Retina (tissue), 1 donor: ENCODE measurements around the gene UMOD.

Experiments
- DNase-seq: peaks from one replicate; pipeline ENCODE4 v3.0.0-alpha.2; 2016

UMOD gene

DNA sequence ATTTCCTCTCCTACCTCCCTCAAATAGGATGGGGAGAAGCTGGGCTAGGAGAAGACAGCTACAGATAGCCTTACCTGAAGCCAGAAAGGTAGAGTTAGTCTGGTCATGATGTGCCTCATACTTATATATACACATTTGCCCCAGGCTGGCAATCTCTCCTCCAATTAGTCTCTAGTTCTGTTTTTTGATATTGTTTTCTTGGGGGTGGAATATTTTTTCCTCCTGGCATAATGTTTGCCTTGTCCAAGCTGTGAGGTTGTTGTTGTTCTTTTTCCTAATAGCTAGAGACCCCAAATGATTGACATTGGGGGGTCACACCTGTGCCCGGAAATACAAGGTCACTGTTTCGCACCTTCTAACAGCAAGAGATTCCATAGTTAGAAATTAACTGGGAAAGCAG is at the start of gene UMOD:
Gene UMOD (minus strand): TSS at position 101 of the 400 bp plus-strand sequence. CDS start 1,978 bp downstream, outside the sequence.
- DNase-seq = no peak

DNA sequence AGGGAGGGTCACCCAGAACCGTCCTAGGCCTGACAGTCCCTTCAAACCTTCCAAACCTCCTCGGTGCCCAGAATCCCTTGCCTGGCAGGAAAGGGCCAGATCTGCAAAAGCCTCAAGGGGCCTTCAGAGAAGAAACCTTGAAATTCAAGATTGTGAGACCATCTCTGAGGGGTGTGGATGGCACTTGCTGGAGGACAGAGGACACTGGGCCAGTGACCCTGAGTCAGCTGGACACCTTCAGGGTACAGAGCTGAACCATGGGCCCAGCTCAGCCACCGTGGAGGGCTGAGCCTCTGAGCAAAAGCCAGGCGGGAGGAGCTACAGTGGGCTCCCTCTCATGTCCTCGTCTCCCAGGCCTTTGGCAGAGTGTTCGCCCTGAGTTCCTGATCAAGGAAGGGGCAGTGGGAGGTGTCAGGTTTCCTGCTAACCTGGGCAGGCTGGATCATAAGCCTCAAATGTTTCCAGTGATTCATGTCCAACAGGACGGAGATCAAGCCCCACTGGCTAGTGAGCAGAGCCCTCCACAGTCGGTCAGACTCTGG is 49.0 kb upstream of the UMOD start:
- DNase-seq = no peak

DNA sequence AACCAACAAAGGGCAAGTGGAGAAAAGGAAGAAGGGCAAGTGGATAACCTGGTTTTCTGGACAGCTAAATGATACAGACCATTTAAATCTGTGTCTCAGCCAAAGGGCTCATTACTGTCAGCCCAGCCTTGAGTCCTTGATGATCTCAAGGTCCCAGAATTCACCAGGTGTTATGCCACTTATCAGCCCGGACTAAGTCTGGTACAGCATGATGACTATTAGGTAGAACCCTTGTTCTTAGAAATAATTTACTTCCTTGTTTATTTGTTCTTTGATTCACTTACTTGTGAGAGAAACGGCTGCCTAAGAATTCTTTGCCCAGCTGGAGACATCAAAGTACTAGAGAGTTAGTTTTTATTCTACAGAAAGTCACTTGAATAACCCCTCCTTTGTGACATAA is 48.6 kb upstream of the UMOD start:
- no peak for DNase-seq

DNA sequence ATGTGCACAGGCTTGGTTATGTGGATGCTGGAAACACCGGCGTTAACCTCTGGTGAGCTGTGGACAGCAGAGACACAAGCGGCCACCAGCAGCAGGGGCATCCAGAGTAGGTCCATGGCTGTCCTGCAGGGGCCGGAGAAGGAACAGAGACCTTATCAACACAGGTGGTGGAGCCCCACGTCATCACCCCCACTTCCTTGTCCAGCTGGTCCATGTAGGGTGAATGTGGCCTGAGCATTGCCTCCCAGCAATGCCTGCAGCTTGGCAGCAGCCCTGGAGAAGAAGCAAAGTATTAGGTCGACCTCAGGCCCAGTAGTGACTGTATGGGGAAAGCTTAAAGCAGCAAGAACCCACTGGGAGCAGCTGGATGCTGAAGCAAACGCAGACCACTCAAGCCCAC is 46.7 kb upstream of the UMOD start:
- no peak for DNase-seq

DNA sequence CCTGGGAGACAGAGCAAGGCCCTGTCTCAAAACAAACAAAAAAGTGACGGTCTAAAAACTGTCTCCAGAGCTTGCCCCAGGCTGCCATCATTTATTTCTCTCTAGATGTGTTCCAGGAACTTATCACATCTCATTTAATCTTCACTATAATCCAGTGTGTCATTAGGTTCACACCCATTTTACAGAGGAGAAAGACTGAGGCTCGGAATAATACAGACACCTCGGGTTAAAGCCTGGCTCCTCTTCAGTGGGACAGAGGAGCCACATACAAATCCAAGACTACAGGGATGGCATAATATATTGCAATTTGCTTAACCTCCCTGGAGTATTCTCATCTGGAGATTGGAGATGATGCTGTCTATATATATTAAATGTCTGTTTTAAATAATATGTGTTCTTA is 46.1 kb upstream of the UMOD start:
- DNase-seq = no peak

DNA sequence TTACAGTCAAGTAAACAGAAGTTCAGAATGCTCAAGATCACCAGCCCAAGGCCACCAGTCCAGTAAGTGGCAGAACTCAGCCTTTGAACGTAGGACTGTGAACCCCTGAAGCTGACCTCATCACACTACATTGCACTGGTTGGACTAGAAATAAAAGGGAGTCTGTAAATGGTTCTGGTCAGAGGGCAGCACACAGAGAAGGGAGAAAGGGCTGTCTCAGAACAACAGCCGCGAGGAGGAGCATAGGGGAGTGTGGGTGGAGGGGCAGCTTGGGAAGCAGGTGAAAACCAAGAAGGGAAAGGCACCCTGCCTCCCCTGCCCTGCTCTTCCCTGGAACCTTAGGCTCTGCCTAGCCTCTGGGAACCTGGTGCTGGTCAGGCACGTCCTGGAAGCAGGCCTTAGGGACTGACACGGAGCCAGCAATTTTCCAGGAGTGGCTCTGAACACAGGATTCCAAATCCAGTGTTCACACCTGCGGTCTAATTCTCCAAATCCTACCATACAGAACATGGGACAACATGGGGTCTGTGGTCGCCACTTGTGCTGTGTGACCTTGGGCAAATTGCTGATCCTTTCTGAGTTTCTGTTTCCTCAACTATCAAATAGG is 45.1 kb upstream of the UMOD start:
- DNase-seq = no peak

DNA sequence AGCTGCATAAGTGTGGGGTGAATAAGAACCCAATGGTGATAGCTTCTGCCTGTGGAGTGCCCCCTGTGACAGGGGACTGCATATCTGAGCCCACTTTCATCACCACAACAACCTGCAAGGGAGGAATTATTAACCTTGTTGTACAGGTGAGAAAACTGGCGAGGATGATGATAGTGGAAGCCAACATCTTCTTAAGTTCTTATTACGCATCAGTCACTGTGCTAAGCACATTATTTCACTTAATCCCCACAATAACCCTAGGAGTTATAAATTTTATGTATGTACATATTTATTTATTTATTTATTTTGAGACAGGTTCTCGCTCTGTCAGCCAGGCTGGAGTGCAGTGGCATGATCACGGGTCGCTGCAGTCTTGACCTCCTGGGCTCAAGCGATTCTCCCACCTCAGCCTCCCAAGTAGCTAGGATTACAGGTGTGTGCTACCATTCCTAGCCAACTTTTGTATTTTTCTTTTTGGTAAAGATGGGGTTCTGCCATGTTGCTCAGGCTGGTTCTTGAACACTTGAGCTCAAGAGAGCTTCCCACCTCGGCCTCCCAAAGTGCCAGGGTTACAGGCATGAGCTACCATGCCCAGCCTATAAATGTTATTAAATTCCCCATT is 44.4 kb upstream of the UMOD start:
- no peak for DNase-seq

DNA sequence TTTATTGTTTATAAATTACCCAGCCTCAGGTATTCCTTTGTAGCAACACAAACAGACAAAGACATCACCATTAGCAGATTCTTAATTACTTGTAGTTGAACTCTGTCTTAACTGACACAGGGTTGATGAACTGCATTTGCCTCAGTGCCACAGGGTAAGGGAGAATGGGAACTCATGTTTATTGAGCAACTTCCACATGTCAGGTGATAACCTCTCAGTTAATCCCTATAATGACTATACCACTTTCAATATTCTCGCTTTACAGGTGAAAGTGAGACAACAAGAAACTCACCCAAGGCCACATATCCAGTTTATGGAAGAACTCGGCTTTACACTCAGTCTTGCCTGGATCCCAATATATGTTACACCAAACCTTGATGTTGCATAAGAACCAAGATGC is 43.4 kb upstream of the UMOD start:
- no peak for DNase-seq

DNA sequence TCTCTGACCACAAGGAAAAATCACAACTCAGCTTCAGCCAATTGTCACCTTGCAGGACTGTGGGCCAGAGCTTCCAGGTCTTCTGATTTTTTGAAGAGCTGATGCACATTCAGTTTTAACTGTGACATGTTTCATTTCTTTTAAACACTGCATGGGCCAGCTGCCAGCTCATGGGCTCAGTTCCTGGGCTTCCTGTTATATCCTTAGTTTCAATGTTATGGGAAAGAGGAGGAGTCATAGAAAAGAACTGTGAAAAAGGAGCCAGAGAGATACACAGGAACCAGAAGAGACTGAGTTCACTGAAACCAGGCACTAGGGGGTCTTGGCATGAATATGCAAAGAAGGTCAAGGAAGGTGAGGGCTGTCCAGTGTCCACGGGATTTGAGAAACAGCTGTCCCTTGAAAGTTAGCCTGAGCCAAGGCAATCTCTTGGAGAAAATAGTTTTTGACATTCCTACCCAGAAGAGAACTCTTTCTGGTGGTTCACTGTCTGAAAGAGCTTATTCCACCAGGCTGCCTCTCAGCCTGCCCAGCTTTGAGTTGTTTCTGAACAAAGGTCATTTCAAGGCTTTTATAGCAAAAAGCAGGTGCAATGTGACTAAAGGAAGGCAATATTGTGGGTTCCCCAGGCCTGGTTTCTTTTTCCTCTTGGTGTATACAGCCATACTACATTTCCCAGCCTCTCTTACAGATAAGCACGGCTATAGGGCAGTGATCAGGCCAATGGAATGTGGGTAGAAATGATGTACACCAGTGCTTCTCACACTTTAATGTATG is 41.5 kb upstream of the UMOD start:
- peak; percentile 20 for DNase-seq

DNA sequence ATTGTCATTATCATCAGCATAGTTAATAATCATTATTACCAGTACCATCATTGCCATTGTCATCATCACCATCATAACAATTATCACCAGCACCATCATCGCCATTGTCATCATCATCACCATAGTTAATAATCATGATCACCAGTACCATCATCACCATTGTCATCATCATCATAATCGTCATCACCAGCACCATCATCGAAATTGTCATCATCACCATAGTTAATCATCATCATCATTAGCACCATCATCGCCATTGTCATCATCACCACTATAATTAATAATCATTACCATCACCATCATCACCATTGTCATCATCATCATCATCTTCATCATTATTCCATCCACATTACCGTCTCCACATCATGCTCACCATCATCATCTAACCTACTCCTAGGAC is 38.5 kb upstream of the UMOD start:
- no peak for DNase-seq

DNA sequence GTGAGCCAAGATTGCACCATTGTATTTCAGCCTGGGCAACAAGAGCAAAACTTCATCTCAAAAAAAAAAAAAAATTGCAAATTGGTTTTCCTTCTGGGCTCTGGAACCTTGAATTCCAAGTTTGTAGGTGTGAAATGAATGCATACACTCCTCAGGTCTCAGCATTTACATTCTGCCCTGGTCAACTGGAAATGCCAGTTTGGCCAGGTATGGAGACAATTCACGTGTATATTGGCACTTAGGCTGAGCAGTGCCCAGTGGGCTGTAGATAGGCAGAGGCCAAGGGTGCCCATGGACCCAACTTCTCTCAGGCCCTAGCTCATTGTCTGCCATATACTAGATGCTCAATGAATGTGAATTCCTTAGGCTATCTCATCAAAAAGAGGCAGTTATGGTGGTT is 36.3 kb upstream of the UMOD start:
- no peak for DNase-seq

DNA sequence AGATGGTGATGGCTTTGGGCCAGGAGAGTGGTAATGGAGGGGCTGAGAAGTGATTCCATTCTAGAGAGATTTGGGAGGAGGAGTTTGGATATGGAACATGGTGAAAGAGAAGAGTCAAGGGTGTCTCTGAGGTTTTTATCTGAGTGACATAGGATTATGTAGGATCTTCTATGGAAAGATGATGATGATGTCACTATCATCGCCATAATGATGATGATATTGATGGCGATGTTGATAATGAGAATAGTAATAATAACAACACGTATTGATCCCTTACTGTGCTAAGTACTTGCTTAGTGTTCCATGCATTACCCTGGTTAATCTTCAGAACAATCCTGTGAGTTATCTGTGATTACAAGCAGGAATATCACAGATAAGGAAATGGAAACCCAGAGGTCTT is 35.5 kb upstream of the UMOD start:
- no peak for DNase-seq

DNA sequence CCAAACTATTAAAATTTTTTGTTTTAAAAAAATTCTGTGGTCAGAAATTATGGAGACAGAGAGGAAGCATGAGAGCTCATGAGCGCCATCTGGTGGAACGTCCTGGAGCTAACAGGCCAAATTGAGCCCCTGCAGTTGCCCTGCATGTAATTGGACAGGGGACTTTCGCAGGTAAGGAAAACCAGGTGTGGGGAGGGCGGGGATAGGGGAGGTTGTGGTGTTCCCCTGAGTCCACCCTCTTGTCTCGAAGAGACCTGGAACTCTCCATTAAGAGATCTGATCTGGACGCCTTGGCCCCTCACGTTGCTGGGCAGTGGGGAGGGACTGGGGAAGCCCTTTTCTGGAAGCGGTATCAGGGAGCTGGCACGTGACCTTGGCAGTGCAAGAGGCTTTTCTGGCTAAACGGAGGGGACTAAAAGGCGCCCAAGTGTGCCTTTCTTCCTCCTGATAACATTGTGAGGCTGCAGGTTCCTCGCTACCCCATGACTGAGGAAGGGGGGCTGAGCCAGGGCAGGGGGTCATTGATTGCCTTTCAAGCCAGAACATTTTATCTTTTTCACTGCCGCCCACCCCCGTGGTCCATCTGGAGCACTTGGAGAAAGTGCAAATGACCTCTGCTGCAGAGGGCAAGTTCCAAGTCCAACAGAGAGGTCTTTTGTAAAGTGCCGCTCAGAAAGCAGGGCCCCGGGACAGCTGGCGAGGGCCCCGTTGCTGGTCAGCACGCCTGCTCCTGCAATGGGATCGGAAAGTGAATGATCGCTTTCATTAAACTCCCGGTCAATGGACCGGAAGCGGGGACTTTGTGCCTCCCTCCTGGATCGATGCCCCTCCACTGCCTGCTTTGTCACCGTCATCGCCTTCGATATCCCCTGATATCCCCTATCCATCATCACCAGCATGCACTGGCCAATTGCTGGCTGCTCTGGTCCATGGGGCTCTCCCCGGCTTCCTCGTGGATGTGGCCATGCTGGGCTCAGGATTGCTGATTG is 33.6 kb upstream of the UMOD start:
- peak; percentile 78 for DNase-seq

DNA sequence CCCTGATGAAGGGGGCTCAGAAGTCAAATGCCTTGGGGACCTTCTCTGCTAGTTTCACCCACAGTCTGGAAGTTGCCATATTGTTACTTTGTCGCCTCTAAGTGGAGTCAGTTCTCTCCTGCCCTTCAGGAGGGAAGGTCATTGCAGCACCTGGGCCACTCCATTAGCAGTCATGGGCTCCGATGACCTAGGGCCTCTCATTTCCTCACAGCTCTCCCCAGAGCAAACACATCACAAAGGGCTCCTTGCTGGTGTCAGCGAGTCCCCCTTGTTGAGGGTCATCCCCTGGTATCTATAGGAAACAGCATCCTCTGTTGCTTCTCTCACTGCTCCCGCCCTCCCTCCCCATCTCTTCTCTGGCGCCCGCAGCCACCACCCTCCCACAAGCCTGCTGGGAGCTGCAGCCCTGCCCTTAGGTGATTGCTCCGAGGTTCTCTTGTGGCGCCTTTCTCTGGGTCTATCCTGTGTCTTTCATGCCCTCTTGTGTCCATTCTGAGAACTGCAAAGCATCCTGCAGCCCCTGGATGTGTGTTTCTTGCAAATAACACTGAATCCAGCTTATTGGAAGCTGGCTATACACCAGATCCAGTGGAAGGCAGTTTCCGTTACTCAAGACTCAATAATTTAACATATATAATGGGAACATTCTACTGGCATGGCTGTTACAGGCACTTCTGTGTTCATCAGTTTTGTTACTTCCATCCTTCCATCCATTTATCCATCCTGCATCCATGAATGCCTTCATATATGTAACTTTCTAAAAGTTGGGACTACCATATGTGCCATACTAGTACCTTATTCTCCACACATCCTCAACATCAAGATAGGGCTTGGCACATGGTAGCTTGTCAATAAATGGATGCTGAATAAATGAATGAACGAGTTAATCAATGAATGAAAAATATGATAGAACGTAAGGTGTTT is 30.9 kb upstream of the UMOD start:
- peak; percentile 83 for DNase-seq

DNA sequence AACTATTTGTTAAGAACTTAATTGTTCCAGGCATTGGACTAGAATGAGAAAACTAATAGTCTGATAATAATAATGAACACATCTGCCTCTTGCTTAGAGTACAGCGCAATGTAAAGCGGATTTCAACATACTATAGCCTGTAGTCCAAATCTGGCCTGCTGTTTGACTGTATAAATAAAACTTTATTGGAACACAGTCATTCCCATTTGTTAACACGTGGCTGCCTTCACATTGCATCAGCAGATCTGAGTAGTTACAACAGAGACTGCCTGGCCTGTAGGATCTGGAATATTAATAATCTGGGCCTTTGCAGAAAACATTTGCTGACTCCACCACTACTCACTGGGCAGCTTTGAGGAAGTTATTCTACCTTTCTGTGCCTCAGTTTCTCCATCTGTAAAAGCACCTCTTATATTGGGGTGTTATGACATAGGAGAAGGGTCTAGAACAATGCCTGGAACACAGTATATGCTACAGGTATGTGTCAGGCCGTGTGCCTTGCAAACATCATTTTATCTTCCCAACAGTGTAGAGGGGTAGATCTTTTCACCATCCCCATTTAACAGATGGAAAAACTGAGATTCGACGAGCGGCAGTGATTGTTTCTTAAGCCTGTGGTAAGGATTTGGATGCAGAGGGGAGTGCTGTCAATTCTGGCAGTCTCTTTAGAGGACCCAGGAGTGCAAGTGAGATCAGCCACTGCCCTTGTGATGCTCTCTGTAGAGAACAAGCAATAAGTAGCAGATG is 29.9 kb upstream of the UMOD start:
- DNase-seq = no peak

DNA sequence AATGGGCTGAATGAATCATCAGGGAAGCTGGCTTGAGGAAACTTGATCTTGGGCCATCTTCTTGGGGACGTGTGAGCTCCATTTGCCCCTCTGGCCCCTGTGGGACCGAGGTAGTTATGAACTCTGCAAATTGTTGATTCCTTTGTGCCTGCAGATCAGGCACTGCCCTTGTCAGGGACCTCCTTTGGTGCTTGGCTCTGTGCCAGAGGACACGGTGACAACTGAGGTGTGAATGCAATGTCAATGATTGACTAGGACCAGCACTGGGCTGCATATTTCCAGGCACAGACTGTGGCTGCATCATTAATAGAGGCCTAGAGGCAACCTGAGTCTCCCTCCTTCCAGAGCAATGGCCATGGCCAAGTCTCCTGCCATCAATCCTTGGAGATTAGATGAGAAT is 28.3 kb upstream of the UMOD start:
- no peak for DNase-seq

DNA sequence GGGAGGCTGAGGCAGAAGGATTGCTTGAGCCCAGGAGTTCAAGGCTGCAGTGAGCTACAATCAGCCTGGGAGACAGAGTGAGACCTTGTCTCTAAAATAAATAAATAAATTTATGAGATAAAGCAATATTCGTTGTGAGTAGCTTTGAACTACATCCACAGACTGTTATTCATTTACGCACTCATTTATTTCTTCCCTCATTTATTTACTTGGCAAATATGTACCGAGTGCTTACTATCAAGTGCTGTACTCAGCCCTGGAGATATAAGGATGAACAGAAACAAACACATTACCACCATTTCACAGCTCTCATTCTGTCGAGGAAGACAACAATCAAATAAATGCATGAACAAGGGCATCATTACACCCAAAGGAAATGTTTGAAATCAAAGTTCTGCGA is 24.7 kb upstream of the UMOD start:
- no peak for DNase-seq

DNA sequence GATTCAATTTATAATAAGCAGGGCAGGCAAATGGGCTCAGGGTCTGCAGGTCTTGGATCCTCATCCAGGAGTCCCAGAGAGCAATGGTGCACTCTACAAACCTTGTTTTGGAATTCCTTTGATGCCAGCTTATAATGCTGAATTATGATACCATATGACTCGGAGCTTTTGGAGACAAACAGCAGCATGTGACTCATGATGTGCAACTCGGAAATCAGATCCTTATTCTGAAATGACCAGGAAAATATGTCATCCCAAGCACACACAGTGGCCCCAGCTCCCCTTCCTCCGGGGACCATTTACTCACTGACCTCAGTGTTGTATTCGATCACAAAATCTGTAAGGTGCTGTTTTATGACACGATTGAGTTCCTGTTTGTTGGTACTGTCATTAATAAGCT is 20.2 kb upstream of the UMOD start:
- DNase-seq = no peak

DNA sequence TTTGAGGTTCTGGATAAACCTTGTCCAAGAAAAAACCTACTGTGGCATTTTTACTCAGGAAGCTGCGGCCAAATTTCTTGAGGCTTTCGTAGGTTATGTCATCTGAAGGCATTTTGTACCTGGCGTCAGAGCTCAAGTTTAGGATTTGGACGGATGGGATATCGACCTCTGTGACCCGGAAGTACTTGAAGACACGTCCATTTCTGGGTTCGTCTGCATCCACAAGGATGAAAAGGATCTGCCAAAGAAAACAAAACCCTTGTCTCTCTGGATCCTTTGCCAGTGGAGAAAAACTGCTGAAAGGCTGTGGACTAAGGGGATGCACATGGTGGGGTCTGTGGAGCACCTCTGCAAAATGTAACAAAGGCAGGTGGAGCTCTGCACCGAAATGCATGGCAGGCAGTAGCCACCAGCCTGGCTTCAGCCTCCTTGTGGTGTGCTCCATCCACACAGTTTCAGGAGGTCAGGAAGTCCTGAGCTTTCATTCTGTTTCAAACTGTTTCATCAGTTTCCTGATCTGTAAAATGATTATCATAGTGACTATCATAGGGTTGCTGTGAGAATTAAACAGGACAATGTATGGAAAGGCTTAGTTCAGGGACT is 17.0 kb upstream of the UMOD start:
- DNase-seq = no peak

DNA sequence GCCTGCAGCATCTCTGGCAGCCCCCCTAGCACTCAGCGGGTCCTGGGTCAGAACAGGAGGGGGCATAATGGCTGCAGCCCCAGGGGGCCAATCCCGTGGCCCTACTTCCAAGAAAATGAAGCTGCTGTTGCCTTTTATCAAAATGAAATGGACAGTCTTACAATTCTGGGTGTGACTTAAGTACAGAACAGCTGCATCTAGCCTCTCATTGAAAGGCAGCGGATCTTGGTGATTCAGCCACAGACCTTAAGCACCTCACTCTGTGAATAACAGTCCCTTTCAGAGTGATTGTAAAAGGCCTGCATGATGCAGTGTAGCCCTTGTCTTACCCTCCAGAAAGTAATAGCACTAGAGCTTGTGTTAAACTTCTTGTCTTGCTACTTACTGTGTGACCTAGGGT is 11.5 kb upstream of the UMOD start:
- DNase-seq = no peak

DNA sequence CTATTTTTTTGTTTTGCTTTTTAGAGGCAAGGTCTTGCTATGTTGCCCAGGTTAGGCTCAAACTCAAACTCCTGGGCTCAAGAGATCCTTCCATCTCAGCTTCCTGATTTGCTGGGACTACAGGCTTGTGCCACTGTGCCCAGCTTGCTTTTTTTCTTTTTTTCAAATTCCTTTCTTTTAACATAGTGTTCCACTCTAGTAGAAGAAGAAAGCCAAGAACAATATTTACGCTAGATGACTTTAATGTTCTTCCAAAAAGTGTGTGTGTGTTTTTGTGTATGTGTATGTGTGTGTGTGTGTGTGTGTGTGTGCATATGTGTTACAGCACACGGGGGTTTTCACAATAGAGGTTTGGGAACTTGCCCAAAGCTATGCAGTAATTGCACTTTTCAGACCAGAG is 10.7 kb upstream of the UMOD start:
- DNase-seq = no peak
